ENCODE results near the gene MRPS23.

Gene MRPS23

DNA sequence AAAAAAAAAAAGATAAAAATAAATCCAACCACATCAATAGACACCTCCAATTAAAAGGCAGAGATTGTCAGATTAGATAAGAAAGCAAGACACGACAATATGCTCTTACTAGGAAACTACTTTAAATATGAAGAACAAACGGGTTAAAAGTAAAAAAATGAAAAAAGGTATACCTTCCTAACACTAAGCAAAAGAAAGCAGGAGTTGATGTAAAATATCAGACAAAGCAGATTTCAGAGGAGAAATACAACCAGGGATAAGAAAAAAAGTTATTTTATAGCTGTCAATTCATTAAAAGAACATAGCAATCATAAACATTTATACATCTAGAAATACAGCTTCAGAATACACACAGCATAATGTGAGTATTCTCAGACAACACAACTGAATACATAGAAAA, 55.0 kb downstream of the MRPS23 start:
- DNase-seq (ENCODE audit: low spot score): no peak

DNA sequence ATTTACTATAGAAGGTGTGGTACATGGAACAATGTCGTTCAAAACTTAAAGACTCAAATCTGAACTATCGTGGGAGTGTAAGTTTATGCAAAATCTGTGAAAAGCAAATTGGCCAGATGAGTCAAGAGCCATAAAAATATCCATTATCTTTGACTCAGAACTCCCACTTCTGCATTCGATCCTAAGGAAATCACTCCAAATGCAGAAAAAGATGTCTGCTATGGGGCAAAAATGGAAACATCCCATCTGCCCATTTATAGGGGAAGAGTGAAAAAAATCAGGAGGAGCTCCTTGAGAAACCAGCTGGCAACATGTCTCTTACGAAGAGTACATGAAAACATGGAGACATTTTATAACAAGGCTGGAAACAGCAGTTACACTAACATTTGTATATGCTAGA, 61.1 kb downstream of the MRPS23 start:
- DNase-seq (ENCODE audit: low spot score): no peak

DNA sequence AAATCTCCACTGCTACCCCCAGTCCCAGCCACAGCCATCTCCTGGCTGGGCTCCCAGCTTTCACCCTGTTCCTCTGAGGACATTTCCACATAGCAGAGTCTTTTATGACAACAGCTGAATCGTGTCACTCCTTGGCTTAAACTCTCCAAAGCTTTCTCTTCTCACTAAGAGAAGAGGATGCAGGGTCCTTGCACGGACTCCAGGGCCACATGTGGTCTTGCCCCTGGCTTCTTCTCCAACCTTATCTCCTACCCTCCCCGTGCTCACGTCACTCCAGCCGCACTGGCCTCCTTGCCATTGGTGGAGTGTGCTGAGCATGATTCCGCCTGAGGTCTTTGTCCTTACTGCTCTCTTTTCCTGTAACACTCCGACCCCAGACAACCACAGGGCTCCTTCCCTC, 64.8 kb downstream of the MRPS23 start:
- DNase-seq (ENCODE audit: low spot score): no peak
